ENCODE results near the gene CLN3.
"Not testable (repeated sequence)": the region's sequence is repeated elsewhere in the genome, so short reads cannot be mapped to it uniquely, and the experiment has no call there.

Gene CLN3

DNA sequence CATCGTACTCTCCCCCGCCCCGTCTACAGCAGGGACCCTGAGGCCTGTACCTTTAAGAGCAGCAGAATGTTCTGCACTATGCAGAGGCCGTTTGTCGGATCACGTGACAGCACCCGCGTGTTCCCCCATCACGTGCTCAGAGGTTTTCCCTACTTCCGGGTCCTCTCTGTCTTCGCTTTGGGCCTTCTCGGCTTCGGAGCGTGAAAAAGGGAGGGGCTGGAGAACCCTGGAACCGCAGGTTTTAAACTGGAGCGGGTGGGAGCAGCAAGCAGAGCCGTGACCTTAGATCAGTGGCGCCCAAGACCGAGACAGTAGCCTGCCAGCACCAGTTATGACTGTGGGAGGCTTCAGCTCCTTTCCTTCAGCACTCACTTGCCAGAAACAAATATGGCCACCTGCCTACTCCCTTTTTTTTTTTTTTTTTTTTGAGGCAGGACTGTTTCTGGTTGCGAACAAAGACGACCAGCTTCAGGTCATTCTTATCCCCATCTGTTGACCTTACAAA is at the start of gene CLN3:
Gene CLN3, minus strand, starts transcription at position 105 of the 505 bp plus-strand sequence. CDS start 315 bp downstream, outside the sequence.
- peak; percentile 86 for DNase-seq

DNA sequence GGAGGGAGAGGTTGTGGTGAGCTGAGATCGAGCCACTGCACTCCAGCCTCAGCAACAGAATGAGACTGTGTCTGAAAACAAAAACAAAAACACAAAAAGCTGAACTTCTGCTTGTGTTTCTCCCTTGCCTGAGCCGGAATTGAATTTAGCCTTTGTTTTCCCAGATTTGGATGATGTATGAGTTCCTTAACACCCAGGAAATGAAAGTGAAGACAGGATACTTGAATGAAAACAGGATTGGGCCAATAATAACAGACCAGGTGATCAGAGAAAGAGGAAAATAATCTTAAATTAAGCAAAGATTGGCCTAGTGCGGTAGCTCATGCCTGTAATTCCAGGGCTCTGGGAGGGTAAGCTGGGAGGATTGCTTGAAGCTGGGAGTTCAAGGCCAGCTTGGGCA is 48.5 kb upstream of the CLN3 start:
- DNase-seq, result no peak

DNA sequence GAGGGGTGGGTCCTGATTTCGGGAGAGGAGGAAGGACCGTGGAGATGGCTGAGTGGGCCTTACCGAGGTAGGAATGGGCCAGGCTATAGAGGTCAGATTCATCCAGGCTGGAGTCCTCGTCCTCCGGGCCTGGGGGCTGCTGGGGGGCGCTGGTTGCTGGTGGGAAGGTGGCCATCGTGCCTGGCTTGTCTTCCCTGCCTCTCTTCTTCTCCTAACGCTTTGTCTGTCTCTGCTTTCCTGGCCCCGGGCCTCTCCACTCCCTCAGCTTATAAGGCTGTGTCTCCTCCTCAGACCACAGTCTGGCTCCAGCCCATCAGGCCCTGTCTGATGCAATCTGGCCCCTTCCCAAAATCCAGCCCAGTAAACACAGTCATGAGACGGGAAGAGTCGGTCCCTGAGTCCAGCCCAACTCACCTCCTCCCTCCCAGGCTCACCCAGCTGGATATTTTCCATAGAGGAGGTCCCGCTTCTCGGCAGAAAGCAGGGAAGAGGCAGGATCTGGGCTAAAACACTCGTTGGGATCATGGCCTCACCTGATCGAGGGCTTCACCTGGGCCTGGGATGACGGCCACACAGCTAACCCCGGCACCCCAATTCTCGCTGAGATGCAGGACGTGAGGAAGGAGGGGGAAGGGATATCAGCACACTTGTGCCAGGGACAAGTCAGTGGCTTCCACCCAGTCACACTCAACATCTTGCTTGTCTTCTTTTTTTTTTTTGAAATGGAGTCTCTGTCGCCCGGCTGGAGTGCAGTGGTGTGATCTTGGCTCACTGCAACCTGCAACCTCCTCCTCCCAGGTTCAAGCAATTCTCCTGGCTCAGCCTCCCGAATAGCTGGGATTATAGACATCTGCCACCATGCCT is 47.1 kb upstream of the CLN3 start, which contains the start of gene NUPR1:
Gene NUPR1, minus strand, starts transcription at position 242 of the 864 bp plus-strand sequence. Its CDS starts 67 bp downstream, at position 175.
- no peak for DNase-seq

DNA sequence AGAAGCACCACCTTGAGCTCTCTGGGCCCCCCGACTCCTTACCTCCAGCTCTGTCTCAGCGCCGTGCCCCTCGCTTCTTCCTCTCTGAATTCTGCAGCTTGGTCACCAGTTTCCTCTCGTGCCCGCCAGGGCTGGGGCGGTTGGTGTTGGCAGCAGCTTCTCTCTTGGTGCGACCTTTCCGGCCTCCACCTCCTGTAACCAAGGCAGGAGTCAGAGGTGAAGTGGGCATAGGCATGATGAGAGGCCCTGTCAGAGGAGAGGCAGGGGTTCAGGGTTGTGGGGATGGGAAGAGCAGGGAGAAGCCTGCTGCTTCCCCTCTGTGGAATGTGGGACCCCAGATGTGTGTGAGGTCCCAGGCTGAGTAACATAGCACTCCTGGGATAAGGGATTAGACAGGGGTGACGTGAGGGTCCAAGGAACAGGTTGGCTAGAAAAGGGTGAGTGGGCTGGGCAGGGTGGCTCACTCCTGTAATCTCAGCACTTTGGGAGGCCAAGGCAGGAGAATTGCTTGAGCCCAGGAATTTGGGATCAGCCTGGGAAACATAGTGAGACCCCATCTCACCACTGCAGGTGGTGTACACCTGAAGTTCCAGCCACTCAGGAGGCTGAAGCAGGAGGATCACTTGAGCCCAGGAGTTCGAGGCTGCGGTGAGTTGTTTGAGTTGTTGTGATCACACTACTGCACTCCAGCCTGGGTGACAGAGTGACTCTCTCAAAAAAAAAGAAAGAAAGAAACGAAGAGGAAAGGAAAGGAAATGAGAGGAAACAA is 46.3 kb upstream of the CLN3 start:
- DNase-seq, result no peak

DNA sequence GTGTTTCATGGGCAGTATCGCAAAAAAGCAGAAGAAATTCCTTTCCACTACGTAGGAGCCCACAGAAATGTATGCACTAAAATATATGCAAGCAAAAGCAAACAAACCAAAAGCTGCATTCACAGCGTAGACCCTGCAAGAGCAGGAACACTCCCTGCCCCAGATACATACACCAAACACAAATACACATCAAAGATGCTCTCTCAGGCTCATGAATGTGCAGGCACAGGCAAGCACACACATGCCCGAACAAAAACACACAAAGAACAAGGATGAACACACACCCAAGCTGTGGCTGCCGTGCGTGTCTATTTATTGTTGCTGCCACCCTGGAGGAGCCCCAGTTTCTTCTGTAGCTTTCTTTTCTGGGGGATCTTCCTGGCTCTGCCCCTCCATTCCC is 45.2 kb upstream of the CLN3 start:
- DNase-seq, result no peak

DNA sequence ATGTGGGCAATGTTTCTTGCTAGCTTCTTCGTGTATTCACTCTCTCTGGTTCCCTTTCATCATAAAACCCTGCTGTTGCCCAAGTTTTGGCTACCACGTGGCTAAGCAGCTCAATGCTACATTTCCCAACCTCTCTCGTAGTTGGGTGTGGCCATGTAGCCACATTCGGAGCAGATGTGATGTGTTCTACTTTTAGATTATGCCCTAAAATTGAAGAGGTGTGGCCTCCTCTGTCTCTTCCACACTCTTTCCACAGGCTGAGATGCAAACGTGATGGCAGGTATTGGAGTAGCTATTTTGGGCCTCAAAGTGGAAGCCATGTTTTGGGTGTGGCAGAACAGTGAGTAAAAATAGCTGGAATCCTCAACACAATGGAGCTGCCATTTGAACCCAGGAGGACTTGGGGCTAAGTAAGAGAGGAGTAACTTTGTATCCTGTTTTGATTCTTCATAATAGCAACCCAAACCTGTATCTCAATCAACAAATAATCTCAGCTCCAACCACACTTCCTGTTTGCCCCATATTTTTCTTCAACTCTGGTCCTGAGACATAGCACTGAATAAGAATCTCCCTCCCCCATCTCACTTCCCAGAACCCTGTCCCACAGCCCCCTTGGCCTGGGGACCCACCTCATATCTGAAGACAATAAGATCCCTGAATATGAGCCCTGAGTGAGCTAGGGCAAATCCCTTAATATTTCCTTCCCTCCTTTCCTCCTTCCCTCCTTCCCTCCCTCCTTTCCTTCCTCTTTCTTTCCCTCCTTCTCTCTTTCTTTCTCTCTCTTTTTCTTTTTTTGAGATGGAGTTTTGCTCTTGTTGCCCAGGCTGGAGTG is 42.9 kb upstream of the CLN3 start:
- no peak for DNase-seq

DNA sequence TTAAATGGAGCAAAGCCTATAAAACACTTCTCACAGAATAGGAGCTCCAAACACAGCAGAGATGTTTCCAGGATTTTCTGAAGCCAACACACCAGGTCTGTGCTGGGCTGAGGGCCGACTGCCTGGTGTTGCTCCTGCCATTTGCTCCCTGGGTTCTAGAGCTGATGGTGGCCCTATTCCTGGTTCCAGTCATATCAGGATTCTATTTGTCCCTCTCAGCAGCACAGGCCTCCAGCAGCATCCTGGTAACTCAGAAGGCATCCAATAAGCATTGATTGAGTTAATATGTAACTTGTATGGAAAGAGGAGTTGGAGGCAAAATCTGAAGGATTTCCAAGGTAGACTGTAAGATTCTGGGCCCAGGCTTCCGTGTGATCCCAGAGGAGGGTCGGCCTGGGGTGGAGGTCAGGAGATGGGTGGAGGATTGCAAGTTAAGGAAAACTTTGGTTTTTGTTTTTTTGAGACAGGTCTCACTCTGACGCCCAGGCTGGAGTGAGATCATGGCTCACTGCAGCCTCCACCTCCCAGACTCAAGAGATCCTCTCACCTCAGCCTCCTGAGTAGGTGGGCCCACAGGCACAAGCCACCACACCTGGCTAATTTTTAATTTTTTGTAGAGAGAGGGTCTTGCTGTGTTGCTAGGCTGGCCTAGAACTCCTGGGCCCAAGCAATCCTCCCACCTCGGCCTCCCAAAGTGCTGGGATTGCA is 41.2 kb upstream of the CLN3 start:
- no peak for DNase-seq

DNA sequence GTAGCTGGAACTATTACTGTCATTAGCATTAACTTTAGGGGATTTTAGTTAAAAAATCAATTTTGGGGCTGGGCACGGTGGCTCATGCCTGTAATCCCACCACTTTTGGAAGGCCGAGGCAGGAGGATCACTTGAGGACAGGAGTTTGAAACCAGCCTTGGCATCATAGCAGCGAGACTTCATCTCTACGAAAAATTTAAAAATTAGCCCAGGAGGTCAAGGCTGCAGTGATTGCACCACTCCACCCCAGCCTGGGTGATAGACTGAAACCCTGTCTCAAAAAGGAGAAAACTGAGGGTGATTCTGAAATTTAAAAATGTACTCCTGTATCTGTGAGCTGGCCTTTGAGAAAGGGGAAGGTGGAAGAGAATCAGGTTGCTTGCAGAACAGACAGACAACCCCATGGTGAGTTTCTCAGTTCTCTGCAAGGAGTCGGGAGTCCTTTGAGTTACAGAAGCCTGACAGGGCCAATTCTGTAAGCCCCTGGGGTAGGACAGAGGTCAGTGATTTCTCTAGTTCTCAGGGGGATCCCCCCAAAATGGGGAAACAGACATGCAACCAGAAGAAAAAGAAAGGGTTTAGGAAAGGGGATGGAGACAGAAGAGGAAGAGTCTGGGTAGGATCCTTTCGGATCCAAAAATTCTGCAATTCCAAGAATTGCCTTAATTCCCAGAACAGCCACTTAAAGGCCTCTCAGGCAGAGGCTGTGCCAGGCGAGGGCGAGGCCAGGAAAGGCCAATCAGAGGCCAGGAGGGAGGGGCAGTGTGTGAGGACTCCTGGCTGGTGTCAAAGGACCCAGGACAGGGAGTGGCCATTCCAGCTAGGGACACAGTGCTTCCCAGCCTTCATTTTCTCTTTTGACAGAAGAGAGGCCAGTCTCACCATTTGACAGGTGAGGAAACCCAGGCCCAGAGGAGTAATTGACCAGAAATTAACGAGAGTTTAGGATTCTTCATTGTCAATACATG is 40.2 kb upstream of the CLN3 start:
- DNase-seq, result no peak

DNA sequence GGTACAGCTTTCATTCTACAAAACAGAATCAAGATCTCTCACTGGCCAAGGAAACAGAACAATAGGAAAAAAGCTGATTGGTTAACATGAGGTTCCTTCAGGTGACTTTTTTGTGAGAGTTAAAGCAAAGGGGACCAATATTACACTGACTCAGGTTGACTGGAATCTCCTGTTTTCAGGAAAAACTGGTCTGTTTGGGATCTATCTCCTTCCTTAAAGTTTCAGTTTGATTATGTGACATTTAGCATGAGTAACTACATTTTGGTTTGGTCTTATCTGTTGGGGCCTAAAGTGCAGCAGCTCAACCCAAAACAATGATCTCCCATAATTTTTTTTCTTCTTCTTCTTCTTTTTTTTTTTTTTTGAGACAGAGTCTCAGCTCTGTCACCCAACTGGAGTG is 37.2 kb upstream of the CLN3 start:
- DNase-seq, result no peak

DNA sequence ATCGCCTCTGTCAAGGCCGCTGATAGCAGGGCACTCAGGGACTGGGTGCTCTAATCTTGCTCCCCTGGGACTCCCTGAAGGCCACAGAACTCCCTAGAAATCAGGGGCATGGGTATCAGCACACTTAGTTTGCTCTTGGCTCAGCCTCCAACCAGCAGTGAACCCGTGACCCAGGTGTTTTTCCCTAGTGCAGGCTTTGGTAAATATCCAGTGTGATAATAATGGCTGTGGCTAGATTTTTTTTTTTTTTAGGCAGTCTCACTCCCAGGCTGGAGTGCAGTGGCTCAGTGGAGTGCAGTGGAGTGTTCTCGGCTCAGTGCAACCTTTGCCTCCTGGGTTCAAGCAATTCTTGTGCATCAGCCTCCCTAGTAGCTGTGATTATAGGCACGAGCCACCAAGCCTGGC is 36.6 kb upstream of the CLN3 start:
- no peak for DNase-seq

DNA sequence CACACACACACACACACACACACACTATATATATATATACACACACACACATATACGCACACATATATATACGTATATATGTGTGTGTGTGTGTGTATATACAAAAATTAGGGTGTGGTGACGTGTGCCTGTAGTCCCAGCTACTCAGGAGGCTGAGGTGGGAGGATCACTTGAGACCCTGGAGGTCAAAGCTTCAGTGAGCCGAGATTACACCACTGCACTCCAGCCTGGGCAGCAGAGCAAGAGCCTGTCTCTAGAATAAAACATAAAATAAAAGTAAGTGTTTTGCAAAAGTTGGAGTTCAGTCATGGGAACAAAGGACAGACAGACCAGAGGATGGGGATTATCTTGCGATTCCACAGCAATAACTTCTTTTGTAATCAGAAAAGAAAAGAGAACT is 36.1 kb upstream of the CLN3 start:
- DNase-seq, result no peak

DNA sequence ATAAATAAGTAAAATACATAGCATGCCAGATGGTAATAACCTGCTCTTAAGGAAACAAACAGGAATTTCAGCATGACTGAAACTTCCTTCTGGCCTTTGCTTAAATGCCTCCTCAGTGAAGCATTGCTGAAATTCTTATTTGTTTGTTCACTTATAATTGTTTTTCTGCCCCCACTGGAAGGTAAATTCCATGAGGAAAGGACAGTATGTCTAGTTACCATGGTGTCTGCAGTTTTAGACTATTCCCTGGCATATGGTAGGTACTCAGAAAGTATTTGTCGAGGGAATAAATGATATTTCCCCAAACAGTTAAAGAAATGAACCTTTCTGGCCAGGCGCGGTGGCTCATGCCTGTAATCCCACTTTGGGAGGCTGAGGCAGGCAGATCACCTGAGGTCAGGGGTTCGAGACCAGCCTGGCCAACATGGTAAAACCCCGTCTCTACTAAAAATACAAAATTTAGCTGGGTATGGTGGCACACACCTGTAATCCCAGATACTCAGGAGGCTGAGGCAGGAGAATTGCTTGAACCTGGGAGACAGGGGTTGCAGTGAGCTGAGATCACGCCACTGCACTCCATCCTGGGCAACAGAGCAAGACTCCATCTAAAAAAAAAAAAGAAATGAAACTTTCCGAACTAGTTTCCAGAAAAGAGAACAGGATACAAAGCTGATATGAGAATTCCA is 35.4 kb upstream of the CLN3 start:
- DNase-seq, result not testable (repeated sequence)

DNA sequence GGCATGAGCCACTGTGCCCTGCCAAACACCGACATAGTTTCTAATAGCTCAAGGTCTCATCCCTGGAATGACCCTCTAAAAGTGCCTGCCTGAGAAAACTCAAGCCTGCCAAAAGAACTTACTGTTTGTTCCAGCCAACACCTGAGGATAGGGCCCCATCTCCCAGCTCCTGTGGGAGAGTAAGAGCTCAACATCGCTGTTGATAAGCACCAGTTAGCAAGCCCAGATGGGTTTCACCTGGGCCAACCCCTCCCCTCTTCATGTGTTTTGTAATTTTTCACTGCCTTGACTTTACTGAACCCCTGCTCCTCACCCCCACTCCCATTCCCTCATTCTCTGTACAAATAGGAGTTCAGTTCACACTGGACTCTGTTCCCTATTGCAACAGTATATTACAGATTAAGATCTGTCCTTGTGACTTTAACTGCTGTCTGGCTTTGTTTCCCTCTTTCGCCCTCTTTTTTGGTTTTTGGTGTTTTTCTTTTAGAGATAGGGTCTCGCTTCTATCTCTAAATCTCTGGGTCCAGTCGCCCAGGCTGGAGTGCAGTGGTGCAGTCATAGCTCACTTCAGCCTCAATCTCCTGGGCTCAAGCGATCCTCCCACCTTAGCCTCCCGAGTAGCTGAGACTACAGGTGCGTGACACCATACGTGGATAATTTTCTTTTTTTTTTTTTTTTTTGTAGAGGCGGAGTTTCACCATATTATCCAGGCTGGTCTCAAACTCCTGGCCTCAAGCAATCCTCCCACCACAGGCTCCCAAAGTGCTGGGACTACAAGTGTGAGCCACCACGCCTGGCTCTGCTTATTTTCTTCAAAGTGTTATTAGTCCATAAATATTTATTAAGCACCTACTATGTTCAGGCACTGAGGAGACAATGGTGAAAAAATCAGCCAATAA is 34.6 kb upstream of the CLN3 start:
- DNase-seq, result no peak

DNA sequence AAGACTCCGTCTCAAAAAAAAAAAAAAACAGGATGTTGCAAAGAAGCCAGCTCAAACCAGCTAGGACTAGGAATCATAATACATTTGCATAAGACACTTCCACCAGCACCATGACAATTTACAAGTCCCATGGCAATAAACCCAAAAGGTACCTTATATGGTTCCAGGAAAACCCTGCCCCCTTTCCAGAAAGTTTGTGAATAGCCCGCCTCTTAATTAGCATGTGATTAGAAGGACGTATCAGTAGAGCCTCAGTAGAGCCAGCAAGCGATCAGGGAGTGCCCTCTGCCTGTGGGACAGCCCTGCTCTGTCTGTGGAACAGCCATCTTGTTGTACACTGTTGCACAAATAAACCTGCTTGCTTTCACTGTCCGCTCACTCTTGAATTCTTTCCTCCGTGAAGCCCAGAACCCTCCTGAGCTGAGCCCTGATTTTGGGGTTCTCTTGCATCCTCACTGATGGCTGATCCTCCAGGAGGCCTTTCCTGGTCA is 32.9 kb upstream of the CLN3 start:
- DNase-seq, result no peak

DNA sequence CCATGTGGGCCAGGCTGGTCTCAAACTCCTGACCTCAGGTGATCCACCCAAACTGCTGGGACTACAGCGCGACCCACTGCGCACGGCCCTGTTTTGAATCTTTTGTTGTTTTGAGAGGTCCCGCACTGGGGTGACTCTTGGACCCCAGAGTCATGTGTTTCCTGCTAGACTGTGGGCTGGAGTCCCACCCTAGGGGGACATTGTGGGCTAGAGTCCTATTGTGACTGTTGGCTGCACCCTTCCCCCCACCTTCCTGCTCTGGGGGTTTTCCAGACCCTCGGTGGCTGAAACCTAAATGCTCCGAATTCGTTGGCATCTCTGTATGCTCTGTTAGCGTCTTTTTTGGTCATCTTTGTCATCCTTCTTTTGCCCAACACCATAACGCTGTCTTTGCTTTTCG is 30.9 kb upstream of the CLN3 start:
- no peak for DNase-seq

DNA sequence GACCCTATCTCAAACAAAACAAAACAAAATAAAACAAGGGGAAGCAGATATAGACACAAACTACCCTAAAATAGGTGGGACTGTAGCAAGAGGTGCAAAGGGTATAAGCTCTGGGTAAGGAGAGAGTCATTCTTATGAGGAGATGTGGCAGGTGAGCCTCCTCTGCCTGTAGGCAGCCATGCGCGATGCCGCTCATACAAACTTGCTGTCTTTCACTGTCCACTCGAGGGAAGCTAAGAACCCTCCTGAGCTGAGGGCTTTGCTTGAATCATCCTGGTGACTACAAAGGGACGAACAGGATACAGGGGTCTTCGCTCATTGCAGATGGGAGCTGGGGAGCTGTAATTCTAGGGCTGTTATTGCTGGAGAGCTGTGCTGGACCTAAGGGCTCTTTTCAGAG is 29.6 kb upstream of the CLN3 start:
- DNase-seq, result no peak

DNA sequence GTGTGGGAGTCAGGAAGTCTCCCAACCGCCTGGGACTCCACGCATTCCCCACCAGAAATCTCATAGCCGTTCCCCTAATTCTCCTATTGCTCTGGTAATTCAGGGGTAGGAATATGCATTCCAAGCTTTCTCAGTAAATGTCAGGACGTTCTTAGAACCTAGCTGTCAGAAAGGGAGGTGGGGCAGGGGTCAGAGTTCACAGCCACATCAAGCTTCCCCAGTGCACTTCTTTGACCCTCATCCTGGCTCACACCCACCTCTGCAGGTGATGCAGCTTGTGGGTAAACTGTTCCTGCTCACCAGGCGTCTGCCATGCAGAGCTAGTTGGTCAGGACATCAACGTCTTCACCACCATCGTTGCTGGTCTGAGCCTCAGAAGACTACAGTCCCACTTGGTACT is 28.8 kb upstream of the CLN3 start:
- no peak for DNase-seq

DNA sequence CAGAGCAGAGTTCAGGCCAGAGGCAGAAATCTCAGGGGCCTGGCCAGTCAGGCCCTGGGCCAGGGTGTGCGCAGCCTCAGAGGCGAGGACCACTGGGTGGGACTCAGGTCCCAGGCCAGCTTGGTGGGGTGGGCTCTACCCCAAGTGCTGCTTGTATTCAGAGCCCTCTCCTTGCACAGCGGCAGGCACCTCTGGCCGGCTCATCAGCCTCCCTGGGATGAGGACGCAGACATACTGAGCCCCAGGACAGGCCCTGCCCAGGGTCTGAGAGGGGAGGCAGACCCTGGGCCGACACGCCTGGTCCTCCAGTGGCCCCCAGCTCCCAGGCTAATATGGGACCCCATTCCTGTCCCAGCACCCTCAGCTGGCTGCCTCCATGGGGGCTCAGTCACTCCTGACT is 22.4 kb upstream of the CLN3 start:
- DNase-seq, result no peak
